Type B pancreatic cell (in vitro differentiated cells): ENCODE data around the gene UBAC2. TPM values are rescaled to one million over a fixed set of nuclear protein-coding genes. Genes with fewer than 3 reads are reported as not detected.

Source experiments
- DNase-seq: peaks from one replicate; pipeline ENCODE4 v3.0.0; 2021; ENCODE audit warnings: mixed read lengths; ENCODE audit not compliant: unreplicated experiment; ENCODE audit errors: extremely low spot score
- H3K27ac Mint-ChIP-seq: 2 replicates; pipeline ENCODE4 v1.8.0; 2021; ENCODE audit warnings: mild to moderate bottlenecking, mixed read lengths
- H3K27me3 Mint-ChIP-seq: 2 replicates; pipeline ENCODE4 v1.8.0; 2021; ENCODE audit warnings: mixed read lengths
- H3K36me3 Mint-ChIP-seq: 2 replicates; pipeline ENCODE4 v1.8.0; 2021; ENCODE audit warnings: mixed read lengths
- H3K4me1 Mint-ChIP-seq: one replicate; pipeline ENCODE4 v1.8.0; 2021; ENCODE audit warnings: mixed read lengths; ENCODE audit not compliant: unreplicated experiment
- H3K4me3 Mint-ChIP-seq: 2 replicates; pipeline ENCODE4 v1.8.0; 2021; ENCODE audit warnings: mild to moderate bottlenecking, mixed read lengths
- H3K9me3 Mint-ChIP-seq: 2 replicates; pipeline ENCODE4 v1.8.0; 2021; ENCODE audit warnings: mixed read lengths
- CTCF ChIP-seq: fragments of 200-600 bp; sonication (generic); conservative IDR thresholded peaks from 2 replicates; pipeline ENCODE4 v1.5.0; 2021; ENCODE audit warnings: antibody characterized with exemption, mild to moderate bottlenecking
- total RNA-seq: library from RNA; stranded (reverse); gene quantifications from 2 replicates; pipeline ENCODE4 v1.2.1, GENCODE V29; 2021; ENCODE audit warnings: low replicate concordance

The UBAC2 gene
- total RNA-seq, 1 donor from 2014 or later, result 66.0 TPM

DNA sequence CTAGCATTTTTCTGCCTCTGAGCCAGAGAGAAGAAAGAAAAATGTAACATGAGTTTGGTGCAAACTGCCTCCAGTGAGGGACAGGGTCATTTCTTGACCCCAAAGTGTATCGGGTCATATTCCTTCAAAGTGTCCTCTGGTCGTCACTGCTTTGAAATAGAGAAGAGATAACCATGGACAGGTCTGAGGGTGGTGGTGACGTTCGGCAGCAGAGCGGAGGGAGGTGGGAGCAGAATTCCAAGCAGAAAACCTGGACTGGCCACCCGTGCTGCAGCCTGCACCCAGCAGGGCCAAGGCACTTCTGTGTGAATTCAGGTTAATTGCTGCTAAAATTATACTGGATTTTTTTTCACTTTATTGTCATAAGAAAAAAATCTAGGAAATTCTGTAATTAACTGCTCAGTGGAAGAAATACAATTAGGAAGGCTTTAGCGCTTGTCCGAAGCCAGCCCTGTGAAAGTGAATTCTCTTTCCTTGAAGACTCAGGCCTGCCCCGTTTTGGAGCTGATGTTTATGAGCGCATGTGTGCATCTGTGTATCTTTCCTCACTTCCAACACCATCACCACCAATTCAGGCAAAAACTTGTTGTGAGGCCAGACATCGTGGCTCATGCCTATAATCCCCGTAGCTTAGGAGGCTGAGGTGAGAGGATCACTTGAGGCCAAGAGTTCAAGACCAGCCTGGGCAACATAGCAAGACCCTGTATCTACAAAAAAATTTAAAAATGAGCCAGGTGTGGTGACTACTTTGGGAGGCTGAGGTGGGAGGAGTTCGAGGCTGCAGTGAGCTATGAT lies 37.9 kb upstream of the UBAC2 start:
- no peak for TF ChIP-seq CTCF
- Mint-ChIP-seq H3K27ac (no peak overlapping the region), H3K27me3 (peaks cover 5% of the 10 kb centered on the region), H3K4me1 (peaks cover 27% of the 10 kb centered on the region), H3K36me3 (no peaks in the 10 kb centered on the region), H3K9me3 (peaks cover 12% of the 10 kb centered on the region), H3K4me3 (no peak overlapping the region)
- DNase-seq, result no peak

DNA sequence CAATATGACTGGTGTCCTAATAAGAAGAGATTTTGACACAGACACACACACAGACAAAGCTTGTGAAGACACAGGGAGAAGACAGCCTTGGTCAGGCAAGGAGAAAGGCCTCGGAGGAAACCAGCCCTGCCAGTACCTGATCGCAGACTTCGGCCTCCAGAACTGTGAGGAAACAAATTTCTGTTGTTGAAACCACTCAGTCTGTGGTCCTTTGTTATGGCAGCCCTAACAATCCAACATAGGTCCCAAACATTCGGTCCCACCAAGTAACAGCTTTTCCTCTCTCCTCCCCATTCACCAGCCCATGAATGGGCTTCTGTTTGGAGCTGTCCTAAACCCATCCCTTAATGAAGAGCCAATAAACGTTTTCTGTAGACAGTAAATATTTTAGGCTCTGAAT lies 36.4 kb upstream of the UBAC2 start:
- TF ChIP-seq CTCF, result no peak
- no peak for DNase-seq
- Mint-ChIP-seq H3K9me3 (peaks cover 7% of the 10 kb centered on the region), H3K4me1 (peaks cover 19% of the 10 kb centered on the region), H3K36me3 (no peaks in the 10 kb centered on the region), H3K27me3 (peaks cover 5% of the 10 kb centered on the region), H3K4me3 (no peak overlapping the region), H3K27ac (no peak overlapping the region)

DNA sequence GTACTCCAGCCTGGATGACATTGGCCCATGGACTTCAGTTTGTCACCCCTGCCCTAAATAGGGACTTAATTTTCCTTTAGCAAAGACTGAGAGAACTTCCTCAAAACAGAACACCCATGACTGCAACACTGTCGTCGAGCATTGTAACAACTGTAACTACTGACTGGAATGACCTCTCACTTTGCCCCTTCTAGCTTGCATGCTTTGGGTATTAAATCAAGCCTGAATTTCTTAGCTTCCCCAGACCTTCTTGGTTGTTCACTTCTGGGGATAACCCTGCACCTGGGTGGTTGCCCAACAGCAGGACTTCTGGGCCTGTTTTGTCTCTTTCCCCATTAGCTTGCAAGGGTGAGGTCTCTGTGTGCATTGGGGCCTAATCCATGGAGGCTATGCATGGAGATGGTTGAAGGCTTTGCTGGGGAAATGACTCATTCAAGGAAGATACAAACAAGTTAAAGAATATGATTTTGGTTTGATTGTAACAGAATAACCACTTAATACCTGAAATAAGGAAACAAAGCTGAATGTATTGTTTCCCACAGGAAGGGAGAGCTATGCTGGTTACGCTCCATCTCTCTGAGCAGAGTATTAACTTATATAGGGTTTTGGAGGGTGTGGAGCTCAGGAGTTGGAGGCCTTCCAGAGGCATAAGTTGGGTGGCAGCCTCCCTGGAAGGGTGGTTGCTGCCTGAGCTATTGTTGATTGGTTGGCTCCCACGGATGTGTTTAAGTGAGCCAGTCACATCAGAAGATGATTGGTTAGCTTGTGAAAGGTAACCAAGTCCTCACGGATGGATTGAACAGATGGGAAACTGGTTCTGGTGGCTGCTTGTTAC lies 34.7 kb upstream of the UBAC2 start:
- Mint-ChIP-seq H3K4me1 (peaks cover 7% of the 10 kb centered on the region), H3K36me3 (no peaks in the 10 kb centered on the region), H3K9me3 (no peaks in the 10 kb centered on the region), H3K27ac (no peak overlapping the region), H3K27me3 (no peaks in the 10 kb centered on the region), H3K4me3 (no peak overlapping the region)
- TF ChIP-seq CTCF, result no peak
- no peak for DNase-seq

GRCh38 chr13:99172951-99173350 lies 27.7 kb upstream of the UBAC2 start:
- no peaks in the 10 kb centered on the region for H3K36me3 Mint-ChIP-seq
- H3K4me3 Mint-ChIP-seq, result no peak overlapping the region
- no peak overlapping the region for H3K27ac Mint-ChIP-seq

GRCh38 chr13:99173606-99174005 lies 27.0 kb upstream of the UBAC2 start:
- no peaks in the 10 kb centered on the region for H3K9me3 Mint-ChIP-seq
- no peak for DNase-seq
- no peaks in the 10 kb centered on the region for H3K27me3 Mint-ChIP-seq
- no peaks in the 10 kb centered on the region for H3K36me3 Mint-ChIP-seq
- H3K27ac Mint-ChIP-seq, result no peak overlapping the region
- peaks cover 5% of the 10 kb centered on the region for H3K4me1 Mint-ChIP-seq
- no peak for TF ChIP-seq CTCF
- no peak overlapping the region for H3K4me3 Mint-ChIP-seq

More at GRCh38 chr13:99172951-99173350, 27.7 kb upstream of the UBAC2 start:
- DNase-seq, result no peak
- no peak for TF ChIP-seq CTCF
- no peaks in the 10 kb centered on the region for H3K9me3 Mint-ChIP-seq
- peaks cover 5% of the 10 kb centered on the region for H3K4me1 Mint-ChIP-seq
- no peaks in the 10 kb centered on the region for H3K27me3 Mint-ChIP-seq
